HG02759 (cell line): ENCODE data around the gene ZNF426.
"Not testable (repeated sequence)": the region's sequence is repeated elsewhere in the genome, so short reads cannot be mapped to it uniquely, and the experiment has no call there.

Experiments used
- ATAC-seq: cut with Tn5 transposase; IDR thresholded peaks from one replicate; pipeline ENCODE4 v1.9.1; 2021; ENCODE audit warnings: mild to moderate bottlenecking, moderate library complexity; ENCODE audit not compliant: unreplicated experiment

ZNF426 gene

GRCh38 chr19:9538183-9539058 is at the start of gene ZNF426:
TSS of gene ZNF426 (minus strand) at chr19:9538645. CDS start at chr19:9536232, 2,413 bp downstream.
- peak; percentile 80 for ATAC-seq

GRCh38 chr19:9586764-9587163 is 48.3 kb upstream of the ZNF426 start:
- no peak for ATAC-seq

GRCh38 chr19:9584073-9584833 is 45.8 kb upstream of the ZNF426 start, which contains the start of gene ZNF121:
TSS of gene ZNF121 (minus strand) at chr19:9584504. CDS start at chr19:9568097, 16,407 bp downstream.
- ATAC-seq: peak; percentile 96

- ATAC-seq: not testable (repeated sequence)
Measured at GRCh38 chr19:9582081-9582725, 43.8 kb upstream of the ZNF426 start.

DNA sequence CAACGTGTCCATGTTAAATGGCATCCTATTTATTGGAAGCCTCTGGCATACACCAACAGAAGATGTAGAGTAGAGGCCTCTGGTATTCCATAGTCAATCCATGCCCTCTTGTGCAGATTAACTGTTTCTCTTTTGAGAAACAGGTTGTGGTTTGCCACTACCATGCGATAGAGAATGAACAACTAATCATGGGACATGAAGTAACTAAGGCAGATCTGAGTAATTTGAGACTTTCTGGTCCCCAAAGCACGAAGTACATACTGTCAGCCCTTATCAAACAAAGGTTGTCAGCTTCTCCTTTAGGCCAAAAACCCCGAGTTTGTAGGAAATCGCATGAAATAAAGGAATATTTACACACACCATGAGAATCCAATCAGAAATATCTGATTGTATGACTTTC is 42.3 kb upstream of the ZNF426 start:
- ATAC-seq: no peak

DNA sequence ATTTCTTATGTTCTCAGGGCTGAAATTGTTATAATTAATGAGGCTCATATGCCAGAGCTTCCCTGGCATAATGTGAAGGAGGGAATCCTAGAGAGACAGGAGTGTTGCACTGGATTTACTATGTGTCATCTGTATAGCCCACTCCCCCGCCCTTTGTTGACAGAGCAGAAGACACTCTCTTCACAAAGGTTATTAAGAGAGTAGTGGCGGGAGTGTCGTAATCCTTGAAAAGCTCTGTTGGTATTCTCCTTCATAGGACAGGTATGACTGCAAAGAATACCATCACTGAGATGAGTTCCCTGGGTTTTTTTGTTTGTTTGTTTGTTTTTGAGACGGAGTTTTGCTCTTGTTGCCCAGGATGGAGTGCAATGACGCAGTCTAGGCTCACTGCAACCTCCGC is 31.8 kb upstream of the ZNF426 start:
- no peak for ATAC-seq

DNA sequence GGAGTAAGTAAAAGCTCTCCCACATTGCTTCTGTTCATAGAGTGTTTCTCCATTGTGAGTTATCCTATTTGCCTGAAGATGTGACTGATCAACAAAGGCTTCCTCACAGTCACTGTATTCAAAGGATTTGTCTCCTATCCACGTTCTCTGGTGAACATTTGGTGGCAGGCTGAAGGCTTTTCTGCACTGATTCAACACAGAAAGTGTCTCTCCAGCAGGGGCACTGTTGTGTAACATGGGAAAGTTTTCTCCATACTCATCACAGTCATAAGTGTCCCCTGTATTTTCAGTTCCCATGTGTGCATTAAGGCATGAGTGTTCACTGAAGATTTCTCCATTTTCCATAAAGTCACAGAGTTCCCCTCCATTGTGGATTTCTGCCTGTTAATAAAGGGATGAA is 28.3 kb upstream of the ZNF426 start:
- ATAC-seq: no peak

DNA sequence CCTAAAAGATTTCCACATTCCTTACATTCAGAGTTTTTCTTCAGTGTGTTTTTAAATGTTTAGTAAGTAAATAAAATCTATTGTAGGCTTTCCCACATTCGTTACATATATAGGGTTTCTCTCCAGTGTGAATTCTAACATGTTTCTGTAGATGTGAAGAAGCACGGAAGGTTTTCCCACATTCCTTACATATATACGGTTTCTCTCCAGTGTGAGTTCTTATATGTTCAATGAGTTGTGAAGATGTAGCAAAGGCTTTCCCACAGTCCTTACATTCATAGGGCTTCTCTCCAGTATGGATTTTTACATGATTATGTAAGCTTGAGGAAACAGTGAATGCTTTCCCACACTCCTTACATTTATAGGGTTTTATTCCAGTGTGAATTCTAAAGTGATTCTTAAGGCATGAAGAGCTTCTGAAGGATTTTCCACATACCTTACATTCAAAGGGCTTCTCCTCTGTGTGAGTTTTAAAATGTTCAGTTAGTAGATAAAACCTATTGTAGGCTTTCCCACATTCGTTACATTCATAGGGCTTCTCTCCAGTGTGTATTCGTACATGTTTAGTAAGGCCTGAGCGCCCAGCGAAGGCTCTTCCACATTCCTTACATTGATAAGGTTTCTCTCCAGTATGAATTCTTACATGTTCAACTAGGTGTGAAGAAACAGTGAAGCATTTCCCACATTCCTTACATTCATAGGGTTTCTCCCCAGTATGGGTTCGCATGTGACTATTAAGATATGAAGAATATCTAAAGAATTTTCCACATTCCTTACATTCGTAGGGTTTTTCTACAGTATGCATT is 27.7 kb upstream of the ZNF426 start:
- ATAC-seq: no peak

- no peak for ATAC-seq
Measured at GRCh38 chr19:9552536-9553274, 14.3 kb upstream of the ZNF426 start.

DNA sequence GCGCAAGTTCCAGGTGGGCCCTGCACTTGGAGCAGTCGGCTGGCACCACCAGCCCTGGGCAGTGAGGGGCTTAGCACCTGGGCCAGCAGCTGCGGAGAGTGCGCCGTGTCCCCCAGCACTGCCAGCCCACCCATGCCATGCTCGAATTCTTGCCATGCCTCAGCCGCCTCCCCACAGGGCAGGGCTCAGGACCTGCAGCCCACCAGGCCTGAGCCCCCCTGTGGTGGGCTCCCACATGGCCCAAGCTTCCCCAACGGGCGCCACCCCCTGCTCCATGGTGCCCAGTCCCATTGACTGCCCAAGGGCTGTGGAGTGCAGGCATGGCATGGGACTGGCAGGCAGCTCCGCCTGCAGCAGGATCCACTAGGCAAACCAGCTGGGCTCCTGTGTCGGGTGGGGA is 9.4 kb upstream of the ZNF426 start:
- ATAC-seq: no peak

GRCh38 chr19:9541281-9541680 is 2.8 kb upstream of the ZNF426 start:
- ATAC-seq: not testable (repeated sequence)

DNA sequence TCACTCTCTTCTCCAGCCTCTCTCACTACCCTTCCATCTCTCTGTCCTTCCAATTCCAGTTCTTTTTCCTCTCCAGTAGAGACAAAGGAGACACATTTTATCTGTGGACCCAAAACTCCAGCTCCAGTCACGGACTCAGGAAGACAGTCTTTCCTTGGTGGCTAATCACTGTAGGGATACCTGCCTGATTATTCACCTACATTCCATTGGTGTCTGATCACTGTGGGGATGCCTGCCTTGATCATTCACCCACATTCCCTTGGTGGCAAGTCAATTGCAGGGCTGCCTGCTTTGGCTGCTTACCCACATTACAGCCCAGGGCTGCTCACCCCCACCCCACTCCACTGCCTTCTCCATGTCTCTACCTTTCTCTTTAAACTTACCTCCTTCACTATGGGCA is 1.5 kb upstream of the ZNF426 start:
- not testable (repeated sequence) for ATAC-seq

- not testable (repeated sequence) for ATAC-seq
Measured at GRCh38 chr19:9539201-9539600, 756 bp upstream of the ZNF426 start.

- no peak for ATAC-seq
Measured at GRCh38 chr19:9535934-9536333, 2.5 kb downstream of the ZNF426 start.

- ATAC-seq: no peak
Measured at GRCh38 chr19:9531933-9532332, 6.5 kb downstream of the ZNF426 start.

- no peak for ATAC-seq
Measured at GRCh38 chr19:9528757-9529336, 9.6 kb downstream of the ZNF426 start.

- no peak for ATAC-seq
Measured at GRCh38 chr19:9523885-9524474, 14.5 kb downstream of the ZNF426 start.

DNA sequence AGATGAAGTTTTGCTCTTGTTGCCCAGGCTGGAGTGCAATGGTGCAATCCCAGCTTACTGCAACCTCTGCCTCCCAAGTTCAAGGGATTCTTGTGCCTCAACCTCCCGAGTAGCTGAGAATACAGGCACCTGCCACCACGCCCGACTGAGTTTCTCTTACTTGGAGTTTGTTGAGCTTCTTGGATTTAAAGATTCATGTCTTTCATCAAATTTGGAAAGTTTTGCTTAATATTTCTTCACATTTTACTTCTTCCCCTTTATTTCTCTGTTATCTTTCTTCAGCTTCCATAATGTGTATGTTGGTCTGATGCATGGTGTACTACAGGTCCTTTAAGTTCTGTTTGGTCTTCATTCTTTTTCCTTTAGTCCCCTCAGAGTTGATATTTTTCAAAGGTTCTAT is 31.2 kb downstream of the ZNF426 start:
- no peak for ATAC-seq

GRCh38 chr19:9500796-9501195 is 37.6 kb downstream of the ZNF426 start:
- no peak for ATAC-seq
